Effector memory CD4-positive, alpha-beta T cell (primary cell): ENCODE results near the gene ASCL2.
"Not testable (repeated sequence)": the region's sequence is repeated elsewhere in the genome, so short reads cannot be mapped to it uniquely, and the experiment has no call there.

Source experiments
- DNase-seq, 3 donors: peaks; one replicate each; pipeline ENCODE4 v3.0.0-alpha.2; 2020
- H3K27ac ChIP-seq: 2 replicates; pipeline ENCODE4 v1.7.0; 2013; ENCODE audit warnings: mild to moderate bottlenecking, low read length, moderate library complexity; ENCODE audit not compliant: insufficient read depth, poor library complexity, severe bottlenecking
- H3K27me3 ChIP-seq: replicated peaks from 2 replicates; pipeline ENCODE4 v1.7.0; 2013; ENCODE audit warnings: mild to moderate bottlenecking, low read length; ENCODE audit not compliant: insufficient read depth, control insufficient read depth, poor library complexity, severe bottlenecking
- H3K36me3 ChIP-seq: 2 replicates; pipeline ENCODE4 v1.7.0; 2013; ENCODE audit warnings: mild to moderate bottlenecking, low read length, moderate library complexity; ENCODE audit not compliant: control insufficient read depth, insufficient read depth
- H3K4me1 ChIP-seq: 2 replicates; pipeline ENCODE4 v1.7.0; 2013; ENCODE audit warnings: low read length, mild to moderate bottlenecking; ENCODE audit not compliant: control insufficient read depth, insufficient read depth, poor library complexity, severe bottlenecking
- H3K4me3 ChIP-seq: 2 replicates; pipeline ENCODE4 v1.7.0; 2013; ENCODE audit warnings: low read length, low read depth, mild to moderate bottlenecking; ENCODE audit not compliant: insufficient read depth, poor library complexity, severe bottlenecking
- H3K9me3 ChIP-seq: 2 replicates; pipeline ENCODE4 v1.7.0; 2013; ENCODE audit warnings: mild to moderate bottlenecking, low read length, moderate library complexity; ENCODE audit not compliant: control insufficient read depth

The ASCL2 gene

GRCh38 chr11:2249189-2249916 lies 21.0 kb downstream of the ASCL2 start:
- no peaks in the 10 kb centered on the region for H3K36me3 ChIP-seq
- no peak overlapping the region for H3K27ac ChIP-seq
- no peaks in the 10 kb centered on the region for H3K9me3 ChIP-seq
- no peak for DNase-seq
- no peaks in the 10 kb centered on the region for H3K27me3 ChIP-seq
- no peak overlapping the region for H3K4me3 ChIP-seq
- H3K4me1 ChIP-seq = no peaks in the 10 kb centered on the region

- no peaks in the 10 kb centered on the region for H3K4me1 ChIP-seq
- no peaks in the 10 kb centered on the region for H3K36me3 ChIP-seq
- H3K27ac ChIP-seq = no peak overlapping the region
- no peaks in the 10 kb centered on the region for H3K27me3 ChIP-seq
- no peak overlapping the region for H3K4me3 ChIP-seq
- DNase-seq = no peak
- no peaks in the 10 kb centered on the region for H3K9me3 ChIP-seq
These were observed 21.6 kb downstream of the ASCL2 start for GRCh38 chr11:2248762-2249161.

DNA sequence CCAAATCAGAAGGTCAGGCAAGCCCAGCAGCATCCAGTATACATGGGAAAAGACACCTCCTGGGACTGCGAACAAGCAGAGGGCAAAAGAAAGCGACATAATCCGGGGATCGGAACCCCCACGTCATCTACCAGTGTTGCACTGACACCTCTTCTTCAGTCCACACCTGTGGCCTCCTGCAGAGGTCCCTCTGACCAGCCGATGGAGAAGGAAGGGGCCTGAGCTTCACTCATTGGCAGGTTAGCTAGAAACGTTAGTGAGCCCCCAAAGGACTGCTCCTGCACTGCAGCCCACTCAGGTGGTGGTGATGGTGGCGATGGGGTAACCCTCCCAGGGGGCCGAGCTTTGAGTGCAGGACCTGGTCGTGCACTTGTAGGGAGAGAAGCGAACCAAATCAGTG lies 22.1 kb downstream of the ASCL2 start:
- Histone ChIP-seq H3K36me3 (no peaks in the 10 kb centered on the region), H3K4me3 (no peak overlapping the region), H3K27me3 (no peaks in the 10 kb centered on the region), H3K9me3 (no peaks in the 10 kb centered on the region), H3K4me1 (no peaks in the 10 kb centered on the region), H3K27ac (no peak overlapping the region)
- no peak for DNase-seq

GRCh38 chr11:2247496-2247895 lies 22.9 kb downstream of the ASCL2 start:
- H3K4me3 ChIP-seq = no peak overlapping the region
- no peaks in the 10 kb centered on the region for H3K9me3 ChIP-seq
- H3K4me1 ChIP-seq = no peaks in the 10 kb centered on the region
- no peaks in the 10 kb centered on the region for H3K27me3 ChIP-seq
- DNase-seq = no peak
- no peak overlapping the region for H3K27ac ChIP-seq
- H3K36me3 ChIP-seq = no peaks in the 10 kb centered on the region

GRCh38 chr11:2240834-2241233 lies 29.6 kb downstream of the ASCL2 start:
- Histone ChIP-seq H3K36me3 (no peaks in the 10 kb centered on the region), H3K4me1 (no peaks in the 10 kb centered on the region), H3K9me3 (no peaks in the 10 kb centered on the region), H3K27me3 (no peaks in the 10 kb centered on the region), H3K4me3 (no peak overlapping the region), H3K27ac (no peak overlapping the region)
- DNase-seq = no peak

DNA sequence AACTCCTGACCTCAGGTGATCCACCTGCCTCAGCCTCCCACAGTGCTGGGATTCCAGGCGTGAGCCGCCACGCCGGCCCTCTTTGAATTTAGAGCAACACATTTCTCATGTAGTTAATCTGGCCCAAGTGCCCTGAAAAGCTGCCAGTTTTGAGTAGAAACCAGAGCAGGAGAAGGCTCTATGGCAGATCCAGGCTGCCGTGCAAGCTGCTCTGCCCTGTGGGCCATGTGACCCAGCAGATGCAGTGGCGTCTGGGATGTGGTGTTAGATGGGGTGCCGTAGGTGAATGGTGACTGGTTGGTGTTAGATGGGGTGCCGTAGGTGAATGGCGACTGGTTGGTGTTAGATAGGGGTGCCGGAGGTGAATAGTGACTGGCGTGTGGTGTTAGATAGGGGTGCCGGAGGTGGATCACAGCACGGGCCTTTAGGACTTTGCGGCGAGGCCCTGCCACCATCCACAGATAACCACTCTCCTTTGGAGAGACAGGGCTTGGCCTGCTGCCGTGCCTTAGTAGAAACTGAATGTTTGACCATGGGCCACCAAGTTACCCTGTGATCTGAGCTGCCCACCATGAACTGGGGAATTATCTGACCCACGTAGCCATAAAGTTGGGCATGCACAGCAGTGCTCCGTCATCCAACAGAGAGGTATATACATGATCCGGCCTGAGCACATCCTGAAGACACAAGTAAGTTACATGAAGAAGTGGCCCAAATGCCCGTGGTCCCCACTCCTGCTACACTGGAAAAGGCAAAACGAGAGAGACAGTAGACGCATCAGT lies 32.7 kb downstream of the ASCL2 start:
- Histone ChIP-seq H3K4me1 (no peaks in the 10 kb centered on the region), H3K27me3 (no peaks in the 10 kb centered on the region), H3K4me3 (no peak overlapping the region), H3K27ac (no peak overlapping the region), H3K36me3 (no peaks in the 10 kb centered on the region), H3K9me3 (no peaks in the 10 kb centered on the region)
- DNase-seq = no peak

- H3K27me3 ChIP-seq = not testable (repeated sequence)
These were observed 33.8 kb downstream of the ASCL2 start for GRCh38 chr11:2236381-2237134.

GRCh38 chr11:2235588-2236326 lies 34.6 kb downstream of the ASCL2 start:
- H3K9me3 ChIP-seq = no peaks in the 10 kb centered on the region
- H3K27me3 ChIP-seq = no peaks in the 10 kb centered on the region

More at GRCh38 chr11:2236381-2237134, 33.8 kb downstream of the ASCL2 start:
- not testable (repeated sequence) for H3K4me1 ChIP-seq, H3K27ac ChIP-seq, H3K4me3 ChIP-seq, H3K9me3 ChIP-seq, H3K36me3 ChIP-seq, DNase-seq

DNA sequence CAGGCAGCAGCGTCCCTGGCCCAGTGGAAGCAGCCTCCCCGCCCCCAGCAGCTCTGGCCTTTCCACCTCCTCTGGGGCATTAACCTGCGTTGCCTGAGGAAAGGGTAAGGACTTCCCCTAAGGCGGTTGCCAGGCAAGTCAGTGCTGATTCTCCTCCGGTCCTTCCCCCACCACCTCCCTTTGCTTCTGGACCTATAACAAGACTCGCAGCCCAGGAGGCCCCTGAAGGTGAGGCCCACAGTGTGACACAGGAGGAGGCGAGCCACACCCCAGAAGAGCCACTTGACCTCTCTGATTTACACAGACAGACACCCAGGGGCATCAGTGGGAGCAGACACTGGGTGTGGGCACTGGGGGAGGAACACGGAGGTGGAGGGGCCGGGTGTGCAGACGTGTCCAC lies 35.4 kb downstream of the ASCL2 start:
- Histone ChIP-seq H3K36me3 (no peaks in the 10 kb centered on the region), H3K4me3 (no peak overlapping the region), H3K27ac (no peak overlapping the region), H3K9me3 (no peaks in the 10 kb centered on the region), H3K4me1 (no peaks in the 10 kb centered on the region), H3K27me3 (no peaks in the 10 kb centered on the region)
- no peak for DNase-seq

More at GRCh38 chr11:2235588-2236326, 34.6 kb downstream of the ASCL2 start:
- Histone ChIP-seq H3K27ac (no peak overlapping the region), H3K4me1 (no peaks in the 10 kb centered on the region), H3K36me3 (no peaks in the 10 kb centered on the region), H3K4me3 (no peak overlapping the region)
- DNase-seq = no peak
